ENCODE measurements around the gene ARPC5L. TPM values are rescaled to one million over a fixed set of nuclear protein-coding genes. Genes with fewer than 3 reads are reported as not detected.

Gene ARPC5L
- total and polyA plus RNA-seq, 9 of the 15 experiments (the other 6 are each of a cell fraction or from before 2014, with no cell fraction given), result 25.4 to 113 (median 63.8) TPM

- H3K27ac ChIP-seq (ENCODE audit: extremely low read depth, low read depth, low read length), result no peak overlapping the region
- in situ Hi-C loops (cut with MboI), result no loop called here
- H3K79me2 ChIP-seq (ENCODE audit: control insufficient read depth, insufficient read depth, low read length), result peaks cover 36% of the 10 kb centered on the region
- H3K4me2 ChIP-seq (ENCODE audit: insufficient read depth, low read length), result no peak overlapping the region
- peaks cover 9% of the 10 kb centered on the region for H4K20me1 ChIP-seq (replicated peaks; ENCODE audit: control insufficient read depth, insufficient read depth, low read length)
- H2AFZ ChIP-seq (ENCODE audit: low read depth, low read length), result no peak overlapping the region
- TSS peak; percentile 21 for BruUV-seq (replicated peaks)
- H3K4me3 ChIP-seq, result no peak overlapping the region
- POLR2A ChIA-PET, result interaction anchor here (0.6 to 4.0 kb wide), 9 partner anchors 10 to 87 kb away, joined by 3 to 30 read pairs (median 6); partner anchors contain the start of genes ARPC5L and RPL35
- peaks cover 3 to 4% of the 10 kb centered on the region in 2 experiments; a peak in 4 of 5 replicates for H3K4me1 ChIP-seq (replicated peaks in 1 of 2; ENCODE audit: control insufficient read depth in 2 of 2, insufficient read depth in 2 of 2, low read length in 2 of 2)
- intact Hi-C loops (cut with micrococcal nuclease), result no loop called here
- CTCF ChIA-PET (ENCODE audit: low intra/inter-chr PET ratio), result no interaction called here
- TF ChIP-seq PTBP1 (IDR thresholded peaks at IDR 0.05; ENCODE audit: low read depth, low read length) (no peak), RNF2 (IDR thresholded peaks at IDR 0.05) (no peak), POLR2G (IDR thresholded peaks at IDR 0.05; ENCODE audit: low read depth, low read length) (0 out of 2 replicates have a peak, but pooled peaks have one; percentile 27), POLR2AphosphoS2 (IDR thresholded peaks at IDR 0.05; ENCODE audit: low read length) (peak; percentile 67; the same call in 1 of the 2 replicates), BRF1 (IDR thresholded peaks at IDR 0.05; ENCODE audit: borderline replicate concordance, extremely low read depth, insufficient read length) (no peak)
- DNase-seq (ENCODE audit: extremely low read depth in 1 of 4, low spot score in 3 of 4) (no peak), FAIRE-seq (no peak), ATAC-seq (no peak; the same call in 2 of the 3 replicates)
- no peaks in the 10 kb centered on the region for H3K9me3 ChIP-seq (replicated peaks; ENCODE audit: control insufficient read depth, insufficient read depth, low read depth, low read length)
- 84% methylated on average over 14 of the region's 14 CpGs for WGBS (ENCODE audit: insufficient coverage, low coverage, missing lambda C conversion rate)
- H3K36me3 ChIP-seq (ENCODE audit: control insufficient read depth, insufficient read depth, low read length), result peaks cover 91% of the 10 kb centered on the region
- no peak overlapping the region for H3K9ac ChIP-seq (ENCODE audit: insufficient read depth in 1 of 2, low read depth in 2 of 2, low read length in 2 of 2)
- H3K9me1 ChIP-seq (ENCODE audit: control insufficient read depth, insufficient read depth, low read length), result no peaks in the 10 kb centered on the region
- H3K27me3 ChIP-seq (ENCODE audit: control insufficient read depth in 2 of 2, insufficient read depth in 2 of 2, low read length in 2 of 2), result no peaks in the 10 kb centered on the region
Measured at GRCh38 chr9:124877021-124877782, 15.3 kb downstream of the ARPC5L start.
